GM12878 (cell line): ENCODE measurements around the gene RALGPS1. TPM values are rescaled to one million over a fixed set of nuclear protein-coding genes. Genes with fewer than 3 reads are reported as not detected.

Experiments used
- BACH1 ChIP-seq: fragments of 450-650 bp; IDR thresholded peaks from 2 replicates; pipeline ENCODE4 v1.6.1; 2017; ENCODE audit warnings: mild to moderate bottlenecking, borderline replicate concordance
- BCL11A ChIP-seq: IDR thresholded peaks from 2 replicates; pipeline ENCODE4 v1.6.1; 2011; ENCODE audit warnings: low read depth, low read length
- BHLHE40 ChIP-seq, 2 experiments: fragments of 450-650 bp in 1 of 2; IDR thresholded peaks; 2 replicates each; pipeline ENCODE4 v1.6.1; 2011 to 2017; ENCODE audit warnings: low read depth in 2 of 2, borderline replicate concordance in 1 of 2, improper control_type of control experiment in 1 of 2, low read length in 1 of 2, mild to moderate bottlenecking in 1 of 2
- E2F8 ChIP-seq: fragments of 450-650 bp; IDR thresholded peaks from 2 replicates; pipeline ENCODE4 v1.6.1; 2018; ENCODE audit warnings: mild to moderate bottlenecking, low read depth, moderate library complexity; ENCODE audit not compliant: partially characterized antibody
- EGR1 ChIP-seq, 2 experiments: IDR thresholded peaks; 1 replicate in 1 of 2; 2 replicates in 1 of 2; pipeline ENCODE4 v1.6.1; 2011 to 2012; ENCODE audit warnings: low read depth in 2 of 2, low read length in 2 of 2, borderline replicate concordance in 1 of 2, mild to moderate bottlenecking in 1 of 2, moderate library complexity in 1 of 2
- GABPA ChIP-seq: IDR thresholded peaks from 2 replicates; pipeline ENCODE4 v1.6.1; 2014; ENCODE audit warnings: antibody characterized with exemption, low read depth, mild to moderate bottlenecking, inconsistent platforms
- MAX ChIP-seq: IDR thresholded peaks from 2 replicates; pipeline ENCODE4 v1.6.1; 2012; ENCODE audit warnings: low read depth, low read length, improper control_type of control experiment
- MEF2B ChIP-seq: fragments of 450-650 bp; IDR thresholded peaks from 2 replicates; pipeline ENCODE4 v1.6.1; 2018; ENCODE audit warnings: mild to moderate bottlenecking, moderate library complexity; ENCODE audit not compliant: partially characterized antibody, poor library complexity, severe bottlenecking
- MYB ChIP-seq: fragments of 150-350 bp; IDR thresholded peaks from 2 replicates; pipeline ENCODE4 v1.6.1; 2014; ENCODE audit warnings: mild to moderate bottlenecking, low read depth, low read length, borderline replicate concordance
- PAX5 ChIP-seq: IDR thresholded peaks from 2 replicates; pipeline ENCODE4 v1.6.1; 2011; ENCODE audit warnings: low read depth, low read length, borderline replicate concordance
- PBX3 ChIP-seq: IDR thresholded peaks from 2 replicates; pipeline ENCODE4 v1.6.1; 2011; ENCODE audit warnings: mild to moderate bottlenecking, low read depth, low read length, moderate library complexity; ENCODE audit not compliant: insufficient replicate concordance
- SKIL ChIP-seq: fragments of 450-650 bp; IDR thresholded peaks from 2 replicates; pipeline ENCODE4 v1.6.1; 2017; ENCODE audit warnings: mild to moderate bottlenecking, low read depth, inconsistent platforms; ENCODE audit not compliant: poor library complexity, severe bottlenecking
- SPI1 ChIP-seq: IDR thresholded peaks from 2 replicates; pipeline ENCODE4 v1.6.1; 2011; ENCODE audit warnings: low read depth, mild to moderate bottlenecking, low read length, moderate library complexity, borderline replicate concordance; ENCODE audit not compliant: insufficient read depth
- ZNF217 ChIP-seq: fragments of 450-650 bp; IDR thresholded peaks from 2 replicates; pipeline ENCODE4 v1.6.1; 2017; ENCODE audit warnings: antibody characterized with exemption, mild to moderate bottlenecking
- ZNF274 ChIP-seq: IDR thresholded peaks from one replicate; pipeline ENCODE4 v1.8.0; 2011; ENCODE audit not compliant: insufficient read length, insufficient read depth
- ZNF384 ChIP-seq: IDR thresholded peaks from 2 replicates; pipeline ENCODE4 v1.6.1; 2012; ENCODE audit warnings: low read depth, mild to moderate bottlenecking, low read length, improper control_type of control experiment, borderline replicate concordance
- ZNF592 ChIP-seq: fragments of 450-650 bp; IDR thresholded peaks from 2 replicates; pipeline ENCODE4 v1.6.1; 2017; ENCODE audit warnings: mild to moderate bottlenecking, moderate library complexity
- polyA plus RNA-seq, 11 experiments: library from polyadenylated mRNA; depleted of rRNA in 4 of 11; unstranded in 6 of 11; stranded (reverse) in 5 of 11; fragments of >200 nt; fragmentation: Nextera tagmentation in 4 of 11; fragmentation: Illumina TruSeq in 1 of 11; extraction: Ambion mirVana in 4 of 11; extraction: Trizol in 1 of 11; gene quantifications; 1 replicate in 1 of 11; 2 replicates in 10 of 11; pipeline versions ENCODE4 v1.2.1 to v1.2.3, GENCODE V29; 2011 to 2016; ENCODE audit warnings: inconsistent platforms in 2 of 11, missing spikeins in 2 of 11, low read depth in 1 of 11
- total RNA-seq, 4 experiments: library from RNA; depleted of rRNA in 3 of 4; stranded (reverse); fragments of >200 nt in 3 of 4; fragmentation: Illumina TruSeq in 1 of 4; extraction: Trizol in 1 of 4; gene quantifications; 2 replicates each; pipeline versions ENCODE4 v1.2.1 to v1.2.3, GENCODE V29; 2013 to 2021

Gene RALGPS1
- total and polyA plus RNA-seq, 10 of the 15 experiments (the other 5 are each of a cell fraction or from before 2014, with no cell fraction given): 0.13 to 5.6 (median 2.7) TPM

GRCh38 chr9:127004946-127005769 lies 90.6 kb downstream of the RALGPS1 start (continued):
- TF ChIP-seq MYB: peak; percentile 82; the same call in 1 of the 2 replicates
- peak; percentile 88 for TF ChIP-seq SKIL
- peak; percentile 83 for TF ChIP-seq PBX3
- TF ChIP-seq MEF2B: peak; percentile 73
- peak; percentile 79 for TF ChIP-seq GABPA
- peak; percentile 80 for TF ChIP-seq BHLHE40 (IDR thresholded peaks at IDR 0.05; ENCODE audit: borderline replicate concordance in 1 of 2, low read depth in 2 of 2, low read length in 1 of 2)
- no peak for TF ChIP-seq SPI1
- TF ChIP-seq ZNF274: no peak
- TF ChIP-seq PAX5: peak; percentile 94
- no peak for TF ChIP-seq E2F8
- no peak for TF ChIP-seq EGR1 (IDR thresholded peaks at IDR 0.05; ENCODE audit: borderline replicate concordance in 1 of 2, low read depth in 2 of 2, low read length in 2 of 2)
- peak; percentile 86; the same call in 1 of the 2 replicates for TF ChIP-seq BACH1
- TF ChIP-seq MAX: peak; percentile 52; the same call in 1 of the 2 replicates
- peak; percentile 54; the same call in 1 of the 2 replicates for TF ChIP-seq ZNF217
- peak; percentile 97 for TF ChIP-seq ZNF384
- peak; percentile 91 for TF ChIP-seq ZNF592
- TF ChIP-seq BCL11A: peak; percentile 90; the same call in 1 of the 2 replicates
